HL-60 (cell line): ENCODE measurements around the gene MSI1.

Experiments used
- POLR2AphosphoS5 ChIP-seq: IDR thresholded peaks from 2 replicates; pipeline ENCODE4 v1.6.1; 2012; ENCODE audit warnings: low read depth
- TF ChIP-seq, protein P1 (sequence below): IDR thresholded peaks from 2 replicates; pipeline ENCODE4 v1.6.1; 2012; ENCODE audit warnings: low read depth; ENCODE audit not compliant: insufficient replicate concordance

DNA sequence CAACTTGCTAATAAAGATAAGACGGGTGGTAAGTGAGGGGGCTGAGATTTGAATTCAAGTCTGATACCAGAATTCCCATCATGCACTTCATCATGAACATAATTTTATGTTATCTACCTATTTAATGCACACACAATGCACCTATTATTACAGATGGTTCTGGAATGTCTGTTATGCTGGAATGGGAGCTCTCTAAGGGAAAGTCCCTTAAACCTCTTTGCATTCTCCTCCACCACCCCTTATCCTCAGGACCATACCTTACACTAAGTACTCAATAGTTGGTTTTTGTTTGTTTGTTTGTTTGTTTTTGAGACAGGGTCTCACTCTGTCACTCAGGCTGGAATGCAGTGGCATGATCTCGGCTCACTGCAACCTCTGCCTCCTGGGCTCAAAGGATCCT lies 7.0 kb upstream of the MSI1 start:
- no peak for TF ChIP-seq POLR2AphosphoS5
- TF ChIP-seq, protein P1, sequence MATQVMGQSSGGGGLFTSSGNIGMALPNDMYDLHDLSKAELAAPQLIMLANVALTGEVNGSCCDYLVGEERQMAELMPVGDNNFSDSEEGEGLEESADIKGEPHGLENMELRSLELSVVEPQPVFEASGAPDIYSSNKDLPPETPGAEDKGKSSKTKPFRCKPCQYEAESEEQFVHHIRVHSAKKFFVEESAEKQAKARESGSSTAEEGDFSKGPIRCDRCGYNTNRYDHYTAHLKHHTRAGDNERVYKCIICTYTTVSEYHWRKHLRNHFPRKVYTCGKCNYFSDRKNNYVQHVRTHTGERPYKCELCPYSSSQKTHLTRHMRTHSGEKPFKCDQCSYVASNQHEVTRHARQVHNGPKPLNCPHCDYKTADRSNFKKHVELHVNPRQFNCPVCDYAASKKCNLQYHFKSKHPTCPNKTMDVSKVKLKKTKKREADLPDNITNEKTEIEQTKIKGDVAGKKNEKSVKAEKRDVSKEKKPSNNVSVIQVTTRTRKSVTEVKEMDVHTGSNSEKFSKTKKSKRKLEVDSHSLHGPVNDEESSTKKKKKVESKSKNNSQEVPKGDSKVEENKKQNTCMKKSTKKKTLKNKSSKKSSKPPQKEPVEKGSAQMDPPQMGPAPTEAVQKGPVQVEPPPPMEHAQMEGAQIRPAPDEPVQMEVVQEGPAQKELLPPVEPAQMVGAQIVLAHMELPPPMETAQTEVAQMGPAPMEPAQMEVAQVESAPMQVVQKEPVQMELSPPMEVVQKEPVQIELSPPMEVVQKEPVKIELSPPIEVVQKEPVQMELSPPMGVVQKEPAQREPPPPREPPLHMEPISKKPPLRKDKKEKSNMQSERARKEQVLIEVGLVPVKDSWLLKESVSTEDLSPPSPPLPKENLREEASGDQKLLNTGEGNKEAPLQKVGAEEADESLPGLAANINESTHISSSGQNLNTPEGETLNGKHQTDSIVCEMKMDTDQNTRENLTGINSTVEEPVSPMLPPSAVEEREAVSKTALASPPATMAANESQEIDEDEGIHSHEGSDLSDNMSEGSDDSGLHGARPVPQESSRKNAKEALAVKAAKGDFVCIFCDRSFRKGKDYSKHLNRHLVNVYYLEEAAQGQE = no peak
